K562 (cell line): ENCODE measurements around the gene SFN.

Experiments used
- HMG20A ChIP-seq: fragments of 450-650 bp; formaldehyde crosslinking; conservative IDR thresholded peaks from 2 replicates; pipeline ENCODE4 v1.4.0; 2020; ENCODE audit warnings: mild to moderate bottlenecking, mixed read lengths
- NKRF ChIP-seq: fragments of 450-650 bp; IDR thresholded peaks from 2 replicates; pipeline ENCODE4 v1.6.1; 2016; ENCODE audit warnings: borderline replicate concordance
- NRF1 ChIP-seq, 2 experiments: fragments of 450-650 bp; IDR thresholded peaks in 1 of 2; conservative IDR thresholded peaks in 1 of 2; 2 replicates each; pipeline ENCODE4 v1.6.1; 2014; ENCODE audit warnings: mild to moderate bottlenecking in 2 of 2
- TAF15 ChIP-seq: fragments of 200-400 bp; formaldehyde crosslinking; IDR thresholded peaks from 2 replicates; pipeline ENCODE4 v1.6.1; 2017; ENCODE audit warnings: mild to moderate bottlenecking, low read depth, low read length, moderate library complexity
- THRAP3 ChIP-seq: fragments of 450-650 bp; IDR thresholded peaks from 2 replicates; pipeline ENCODE4 v1.6.1; 2016; ENCODE audit warnings: mild to moderate bottlenecking, inconsistent platforms, borderline replicate concordance
- USF2 ChIP-seq: sonication (generic); formaldehyde crosslinking; IDR thresholded peaks from 2 replicates; pipeline ENCODE4 v1.5.0; 2020; ENCODE audit warnings: missing genetic modification reagents
- ZBTB34 ChIP-seq: fragments of 250-450 bp; sonication (Bioruptor Pico); IDR thresholded peaks from 2 replicates; pipeline ENCODE4 v1.8.0; 2021; ENCODE audit warnings: mild to moderate bottlenecking, moderate library complexity
- ZNF561 ChIP-seq: fragments of 450-650 bp; formaldehyde crosslinking; conservative IDR thresholded peaks from 2 replicates; pipeline ENCODE4 v1.4.0; 2020; ENCODE audit warnings: mild to moderate bottlenecking, moderate library complexity

GRCh38 chr1:26911399-26912146 is 48.6 kb downstream of the SFN start:
- TF ChIP-seq NRF1 (conservative IDR thresholded peaks at IDR 0.05 in 1 of 2, IDR thresholded peaks at IDR 0.05 in 1 of 2) (no peak), TAF15 (no peak), USF2 (CRISPR knock-in tag) (no peak), ZNF561 (CRISPR knock-in tag) (no peak), THRAP3 (no peak), NKRF (no peak), HMG20A (no peak), ZBTB34 (CRISPR knock-in tag) (no peak)
